GM19239 (cell line): ENCODE results near the gene TSHR.
A peak's percentile ranks its signal among the peaks of the same experiment; 100 is the strongest.
"Not testable (repeated sequence)": the region's sequence is repeated elsewhere in the genome, so short reads cannot be mapped to it uniquely, and the experiment has no call there.

ENCODE experiments used
- DNase-seq: peaks from one replicate; pipeline ENCODE4 v3.0.0; 2011; ENCODE audit warnings: low spot score; ENCODE audit not compliant: insufficient read length
- FAIRE-seq: peaks from 2 replicates; lab custom pipeline; 2011; peaks lifted over from hg19 to GRCh38; lab: Jason Lieb, UNC

Gene TSHR

DNA sequence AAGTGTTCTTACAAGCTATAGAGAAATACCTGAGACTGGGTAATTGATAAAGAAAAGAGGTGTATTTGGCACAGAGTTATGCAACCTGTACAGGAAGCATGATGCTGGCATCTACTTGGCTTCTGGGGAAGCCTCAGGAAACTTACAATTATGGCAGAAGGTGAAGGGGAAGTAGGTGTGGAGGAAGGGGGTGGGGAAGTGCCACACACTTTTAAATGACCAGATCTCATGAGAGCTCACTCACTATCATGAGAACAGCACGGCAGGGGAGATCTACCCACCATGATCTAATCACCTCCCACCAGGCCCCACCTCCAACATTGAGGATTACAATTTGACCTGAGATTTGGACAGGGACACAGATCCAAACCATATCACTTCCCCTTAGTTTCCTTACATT is 32.8 kb downstream of the TSHR start:
- no peak for FAIRE-seq
- DNase-seq, result no peak

DNA sequence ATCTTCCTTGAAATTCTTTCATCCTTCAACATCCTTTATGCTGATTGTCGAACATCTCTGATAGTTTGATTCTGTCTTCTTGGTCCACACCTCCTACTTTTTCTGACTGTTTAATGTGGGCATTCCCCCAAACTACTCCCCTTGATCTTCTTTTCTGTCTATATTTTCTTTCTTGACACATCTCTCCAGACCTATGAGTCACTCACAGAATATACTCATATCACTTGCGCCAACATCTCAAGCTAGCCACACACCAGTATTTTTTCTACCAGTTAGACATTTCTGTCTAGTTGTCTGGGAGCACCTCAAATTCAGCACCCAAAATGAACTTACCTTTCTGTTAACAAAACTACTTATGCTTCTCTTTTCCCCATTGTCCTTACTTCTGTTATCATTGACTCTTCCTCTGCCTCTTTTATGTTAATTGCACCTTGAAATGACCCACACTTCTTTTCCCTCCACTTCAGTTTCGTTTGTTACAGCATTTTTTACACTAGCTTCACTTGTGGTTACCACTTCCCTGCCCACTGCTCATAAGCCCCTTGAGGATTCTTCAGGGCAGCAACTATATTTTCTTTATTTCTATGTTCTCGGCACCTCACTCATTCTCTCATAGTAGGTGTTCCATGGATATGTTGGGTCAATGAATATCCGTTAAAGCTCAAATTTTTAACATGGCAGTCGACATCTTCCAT is 33.5 kb downstream of the TSHR start:
- DNase-seq (no peak), FAIRE-seq (no peak)

DNA sequence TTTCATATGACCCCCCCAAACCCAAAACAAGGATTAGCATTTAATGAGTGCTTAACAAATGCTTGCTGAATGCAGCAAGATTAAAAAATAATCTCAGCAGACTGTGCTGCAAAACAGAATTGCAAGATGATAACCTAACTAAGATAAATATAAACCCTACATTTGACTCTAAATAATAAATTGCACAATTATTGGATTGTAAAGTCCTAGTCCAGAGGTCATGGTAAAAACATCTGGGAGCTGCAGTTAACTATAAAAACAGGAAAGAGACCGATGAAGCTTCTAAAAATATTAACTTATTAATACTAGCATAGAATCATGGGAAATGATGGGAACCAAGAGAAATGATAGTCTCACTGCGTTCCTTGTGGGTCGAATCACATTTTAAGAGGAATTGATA is 37.2 kb downstream of the TSHR start:
- FAIRE-seq, result no peak
- DNase-seq, result no peak

DNA sequence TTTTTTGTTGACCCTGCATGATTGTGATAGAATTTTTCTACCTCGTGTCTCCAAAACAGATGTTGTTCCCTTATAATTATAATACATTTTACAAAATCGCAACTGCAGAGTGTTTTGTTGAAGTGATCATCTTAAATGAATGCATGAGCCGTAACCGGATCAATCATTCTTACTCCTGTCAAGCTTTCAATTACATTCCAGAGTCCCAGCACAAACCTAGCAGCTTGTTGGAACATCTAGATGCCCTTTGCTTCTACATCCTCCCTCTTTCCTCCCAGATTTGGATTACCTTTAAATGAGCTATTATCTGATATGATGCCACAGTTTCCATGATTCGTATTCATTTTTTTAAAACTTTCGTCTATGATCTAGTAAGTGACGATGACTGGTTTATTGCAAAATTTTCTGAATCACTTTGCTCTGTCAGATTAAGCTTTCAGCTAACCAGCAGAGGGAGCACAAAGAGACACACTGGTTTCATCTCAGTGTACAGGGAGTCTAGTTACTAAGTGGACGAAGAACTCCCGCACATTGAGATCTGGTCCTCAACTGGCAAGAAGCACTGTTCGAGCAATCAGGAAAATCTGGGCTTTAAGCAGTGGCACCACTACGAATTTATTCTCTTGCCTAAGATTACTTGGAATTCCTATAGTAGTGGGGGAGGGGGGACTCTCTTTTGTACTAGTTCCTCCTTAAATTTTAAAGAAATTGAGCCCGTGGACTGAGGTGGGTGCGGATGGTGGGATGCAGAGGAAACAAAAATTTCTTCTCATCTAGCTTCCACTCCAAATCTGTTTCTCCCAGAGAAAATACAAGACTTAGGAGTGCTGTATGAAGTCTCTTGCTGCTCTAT is 40.9 kb downstream of the TSHR start:
- FAIRE-seq (peak; percentile 87), DNase-seq (peak; percentile 23)

DNA sequence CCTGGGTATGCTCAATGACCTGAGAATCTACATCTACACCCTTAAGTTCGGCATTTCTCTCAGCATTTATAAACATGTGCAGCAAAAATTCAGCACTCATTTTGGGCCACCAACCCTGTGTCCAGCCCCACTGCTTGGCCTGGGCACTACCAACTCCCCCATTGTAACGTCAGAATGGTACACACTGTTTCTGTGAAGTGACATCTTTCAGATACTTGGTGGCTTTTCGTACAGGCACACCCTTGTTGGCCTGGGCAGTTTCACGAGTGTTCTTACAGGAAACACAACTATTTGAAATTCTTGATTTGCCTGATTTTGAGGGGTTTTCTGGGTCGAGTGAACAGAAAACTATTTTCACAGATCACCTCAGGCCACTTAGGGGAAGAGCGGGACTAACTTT is 46.0 kb downstream of the TSHR start:
- DNase-seq, result no peak

DNA sequence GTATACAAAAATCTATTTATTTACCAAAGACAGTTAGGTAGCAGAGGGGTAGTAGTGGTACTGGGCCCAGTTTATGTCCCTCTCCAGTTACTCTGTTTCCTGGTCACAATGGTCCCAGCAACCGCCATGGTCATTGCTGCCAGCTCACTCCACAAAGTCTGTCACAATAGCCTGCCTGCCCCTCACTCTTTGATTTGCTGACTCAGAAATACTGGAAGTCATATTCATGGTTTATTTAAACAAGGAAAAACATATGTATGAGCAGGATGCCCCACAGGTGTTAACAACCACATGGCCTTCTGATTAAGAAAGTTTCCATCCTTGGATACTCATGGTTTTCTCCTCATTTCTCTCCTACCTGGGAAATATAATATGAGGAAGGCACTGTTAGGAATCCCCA is 49.2 kb downstream of the TSHR start:
- DNase-seq (no peak), FAIRE-seq (no peak)

More for the DNA sequence above, 46.0 kb downstream of the TSHR start:
- no peak for FAIRE-seq

DNA sequence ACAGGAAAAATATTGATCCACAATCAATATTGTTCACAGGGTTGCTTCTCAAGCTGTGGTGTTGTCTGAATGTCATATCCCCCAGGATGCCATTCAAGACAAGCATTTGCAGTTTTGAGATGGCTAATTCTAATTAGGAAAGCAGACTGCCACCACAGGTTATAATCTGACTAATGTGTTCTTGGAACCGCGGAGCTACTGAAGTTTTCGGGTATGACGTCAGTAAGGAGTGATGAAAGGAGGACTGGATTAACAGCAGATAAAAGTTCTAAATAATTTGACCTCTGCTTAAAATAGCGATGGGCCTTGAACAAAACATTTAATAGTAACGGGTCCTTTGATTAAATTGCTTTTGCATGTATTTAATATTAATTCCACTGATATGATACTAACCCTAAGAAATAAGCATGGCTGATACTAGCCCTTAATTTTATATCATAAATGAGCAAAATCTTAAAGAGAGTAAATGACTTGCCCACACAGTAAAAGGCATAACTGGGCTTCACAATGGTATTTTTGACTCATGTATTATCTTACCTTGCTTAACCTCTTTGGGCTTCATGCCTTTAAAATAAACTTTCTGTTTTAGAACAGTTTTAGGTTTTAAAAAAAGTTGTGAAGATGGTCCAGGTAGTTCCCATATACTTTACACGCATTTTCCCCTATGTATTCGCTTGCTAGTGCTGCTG is 50.3 kb downstream of the TSHR start:
- DNase-seq, result no peak
- FAIRE-seq, result no peak

DNA sequence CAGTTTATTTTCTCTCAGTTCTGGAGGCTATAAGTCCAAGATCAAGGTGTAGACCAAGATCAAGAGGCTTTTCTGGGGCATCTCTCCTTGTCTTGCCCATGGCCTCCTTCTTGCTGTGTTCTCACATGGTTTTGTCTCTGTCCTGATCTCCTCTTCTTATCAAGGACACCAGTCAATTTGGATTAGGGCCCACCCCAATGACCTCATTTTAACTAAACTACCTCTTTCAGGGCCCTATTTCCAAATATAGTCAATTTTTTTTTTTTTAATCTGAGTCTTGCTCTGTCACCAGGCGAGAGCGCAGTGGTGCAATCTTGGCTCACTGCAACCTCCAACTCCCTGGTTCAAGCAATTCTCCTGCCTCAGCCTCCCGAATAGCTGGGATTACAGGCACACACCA is 50.8 kb downstream of the TSHR start:
- no peak for DNase-seq
- FAIRE-seq, result no peak

DNA sequence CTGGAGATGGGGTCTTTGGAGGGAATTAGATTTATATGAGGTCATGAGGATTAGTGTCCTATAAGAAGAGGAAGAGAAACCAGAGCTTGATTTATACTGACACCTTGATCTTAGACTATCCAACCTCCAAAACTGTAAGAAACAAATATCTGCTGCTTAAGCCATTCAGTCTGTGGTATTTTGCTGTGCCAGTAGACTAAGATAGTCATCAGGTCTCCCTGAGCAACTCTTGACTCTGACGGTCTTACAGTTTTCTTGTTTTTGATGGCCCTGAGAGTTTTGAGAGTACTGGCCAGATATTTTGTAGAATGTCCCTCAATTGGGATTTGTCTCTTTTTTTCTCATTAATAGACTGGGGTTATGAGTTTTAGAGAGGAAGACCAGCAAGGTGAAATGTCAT is 51.7 kb downstream of the TSHR start:
- FAIRE-seq (no peak), DNase-seq (no peak)

DNA sequence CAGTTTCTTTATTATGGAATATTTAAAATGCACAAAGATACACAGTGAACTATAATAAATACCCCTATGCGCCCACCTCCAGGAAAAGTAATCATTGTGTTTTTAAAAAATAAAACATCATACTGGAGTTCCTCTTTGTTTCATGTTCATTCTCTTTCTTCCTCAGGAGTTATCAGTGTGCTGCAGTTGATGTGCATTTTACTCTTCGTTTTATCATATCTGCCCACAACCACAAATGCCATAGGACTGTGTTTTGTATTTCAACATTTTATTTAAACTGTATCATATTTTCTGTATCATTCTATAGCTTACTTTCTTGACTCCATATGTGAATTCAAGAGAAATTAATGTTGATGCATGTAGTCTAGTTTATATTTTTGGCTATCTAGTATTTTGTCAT is 53.9 kb downstream of the TSHR start:
- FAIRE-seq (no peak), DNase-seq (no peak)

DNA sequence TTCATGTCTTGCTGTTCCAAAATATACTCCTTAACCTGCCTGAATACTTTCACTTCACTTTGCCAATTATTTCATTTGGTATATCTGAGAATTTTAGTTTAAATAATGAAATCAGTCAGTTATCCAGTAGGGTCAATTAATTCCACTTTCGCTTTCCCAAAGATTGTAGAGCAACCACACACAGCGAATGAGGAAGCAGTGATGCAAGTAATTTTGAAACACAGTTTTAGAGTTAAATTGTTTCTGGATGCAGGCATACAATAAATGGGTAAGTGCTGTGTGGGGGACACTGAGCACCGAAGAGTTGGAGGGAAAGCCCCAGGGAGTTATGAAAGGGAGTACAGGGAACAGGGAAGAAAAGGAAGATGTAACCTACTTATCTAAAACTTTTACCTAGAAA is 62.8 kb downstream of the TSHR start:
- DNase-seq (no peak), FAIRE-seq (no peak)

DNA sequence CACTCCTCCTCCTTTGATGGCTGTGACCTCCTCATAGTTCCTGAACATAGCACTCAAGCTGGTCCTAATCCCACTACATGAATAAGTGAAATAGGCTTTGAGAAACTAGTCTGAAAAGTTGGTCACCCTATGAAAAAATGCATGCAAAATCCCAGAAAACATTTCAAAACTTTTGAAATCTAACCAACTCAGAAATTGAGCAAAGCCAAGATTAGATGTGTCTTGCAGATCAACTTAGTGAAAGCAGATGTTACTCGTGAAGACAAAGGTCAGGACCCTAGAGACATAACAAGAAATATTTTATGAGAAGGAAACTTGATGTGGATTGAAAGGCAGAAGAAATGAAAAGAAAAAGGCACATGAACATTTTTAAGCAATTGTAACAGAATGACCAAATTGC is 63.3 kb downstream of the TSHR start:
- no peak for FAIRE-seq
- DNase-seq, result no peak

DNA sequence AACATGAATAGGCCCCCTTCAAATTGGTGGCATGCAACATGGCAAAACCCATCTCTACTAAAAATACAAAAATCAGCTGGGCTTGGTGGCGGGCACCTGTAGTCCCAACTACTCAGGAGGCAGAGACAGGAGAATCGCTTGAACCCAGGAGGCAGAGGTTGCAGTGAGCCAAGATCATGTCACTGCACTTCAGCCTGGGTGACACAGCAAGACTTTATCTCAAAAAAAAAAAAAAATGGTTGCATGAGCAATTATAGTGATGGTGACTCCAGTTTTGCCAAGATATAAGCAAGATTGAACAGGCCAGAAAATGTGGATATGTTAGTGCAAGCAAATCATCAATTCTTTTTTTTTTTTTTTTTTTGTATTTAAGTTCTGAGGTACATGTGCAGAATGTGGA is 63.7 kb downstream of the TSHR start:
- not testable (repeated sequence) for DNase-seq, FAIRE-seq

DNA sequence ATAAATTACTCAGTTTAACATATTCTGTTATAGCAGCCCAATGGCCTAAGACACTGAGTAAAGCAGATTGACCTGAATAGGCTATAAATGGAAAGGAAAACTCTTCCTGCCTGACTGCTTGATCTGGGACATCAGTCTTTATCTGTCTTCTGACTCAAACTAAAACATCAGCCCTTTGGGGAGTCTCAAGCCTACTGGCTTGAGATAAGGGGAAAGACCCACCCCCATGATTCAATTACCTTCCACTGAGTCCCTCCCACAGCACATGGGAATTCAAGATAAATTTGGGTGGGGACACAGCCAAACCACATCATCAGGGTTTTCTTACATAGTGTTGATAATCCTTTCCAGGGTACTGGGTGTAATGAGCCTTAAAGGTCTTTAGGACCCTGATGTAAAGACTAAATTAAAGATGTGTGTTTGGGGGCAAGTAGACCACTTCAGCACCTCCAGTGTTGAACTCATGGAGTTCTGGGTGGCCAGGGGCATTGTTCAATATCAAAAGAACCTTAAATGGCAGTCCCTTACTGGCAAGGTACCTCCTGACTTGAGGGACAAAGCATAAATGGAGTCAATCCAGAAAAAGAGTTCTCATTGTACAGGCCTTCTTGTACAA is 67.8 kb downstream of the TSHR start:
- no peak for FAIRE-seq
- no peak for DNase-seq

DNA sequence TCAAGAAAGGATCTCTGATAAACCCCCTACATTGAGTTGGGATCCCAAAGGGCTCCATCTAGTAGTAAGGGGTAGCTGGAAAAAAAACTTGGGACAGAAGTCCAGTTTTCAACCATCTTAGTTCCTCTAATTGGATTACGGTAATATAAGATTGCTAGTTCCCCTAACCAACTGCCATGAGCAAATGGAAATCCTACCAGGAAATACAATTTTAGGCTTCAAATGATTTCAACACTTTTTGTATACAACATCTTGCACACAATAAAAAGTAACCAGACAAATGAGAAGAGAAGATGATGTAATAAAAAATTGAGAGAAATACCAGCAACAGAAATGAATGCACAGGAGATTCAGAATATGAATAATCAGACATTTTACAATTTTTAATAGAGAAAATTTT is 73.0 kb downstream of the TSHR start:
- no peak for DNase-seq
- FAIRE-seq, result no peak

DNA sequence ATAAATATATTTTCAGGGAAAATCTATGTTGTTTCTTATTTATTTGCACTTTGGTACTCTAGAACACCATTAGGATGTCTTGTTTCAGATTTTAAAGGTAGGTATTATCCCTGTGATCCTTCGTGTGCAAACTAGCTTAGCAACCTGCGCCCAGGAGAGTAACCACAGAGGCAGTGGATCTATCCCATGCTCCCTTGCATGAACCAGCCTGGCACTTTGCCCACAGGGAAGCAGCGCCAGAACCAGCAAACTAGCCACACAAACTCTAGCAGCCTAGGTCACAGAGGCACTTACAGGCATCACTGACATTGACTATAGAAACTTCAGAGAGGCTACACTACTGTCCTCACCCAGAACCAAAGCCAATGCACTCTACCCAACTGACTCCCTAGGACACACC is 76.1 kb downstream of the TSHR start:
- DNase-seq (no peak), FAIRE-seq (no peak)

DNA sequence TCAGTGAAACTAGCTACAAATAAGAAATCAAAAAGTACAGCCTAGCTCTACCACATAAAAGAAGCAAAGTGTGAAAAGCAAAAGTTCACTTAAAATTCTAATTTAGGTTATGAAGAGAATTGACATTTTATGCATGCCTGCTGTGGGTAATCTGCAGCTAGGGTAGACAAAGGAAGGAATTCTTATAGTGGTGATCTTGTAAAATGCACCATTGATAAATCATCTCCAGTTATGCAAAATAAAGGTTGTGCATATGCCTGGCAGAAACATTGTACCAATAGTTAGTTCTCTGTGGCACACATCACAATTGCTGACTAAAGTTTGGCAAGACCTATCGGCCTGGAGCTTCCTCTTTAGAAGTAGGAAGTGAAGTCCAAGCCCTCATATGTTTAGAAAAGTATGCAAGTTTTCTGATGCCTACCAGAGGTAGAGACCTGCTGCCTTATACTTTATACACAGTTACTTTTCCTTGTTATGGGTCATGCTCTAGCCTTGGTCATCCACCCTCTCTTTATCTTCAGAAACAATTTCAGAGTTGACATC is 78.3 kb downstream of the TSHR start:
- no peak for DNase-seq
- FAIRE-seq, result no peak

DNA sequence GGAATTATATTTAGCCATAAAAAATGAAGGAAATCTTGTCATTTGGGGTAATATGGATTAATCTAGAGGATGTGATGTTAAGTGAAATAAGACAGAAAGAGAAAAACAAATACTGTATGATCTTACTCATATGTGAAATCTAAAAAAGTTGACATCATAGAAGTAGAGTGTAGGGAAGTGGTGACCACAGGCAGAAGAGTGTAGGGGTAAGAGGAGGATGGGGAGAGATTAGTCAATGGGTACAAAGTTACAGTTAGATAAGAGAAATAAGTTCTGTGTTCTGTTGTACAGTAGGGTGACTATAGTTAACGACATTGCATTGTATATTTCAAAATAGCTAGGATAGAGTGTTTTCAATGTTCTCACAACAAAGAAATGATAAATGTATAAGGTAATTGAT is 87.0 kb downstream of the TSHR start:
- FAIRE-seq (no peak), DNase-seq (no peak)

DNA sequence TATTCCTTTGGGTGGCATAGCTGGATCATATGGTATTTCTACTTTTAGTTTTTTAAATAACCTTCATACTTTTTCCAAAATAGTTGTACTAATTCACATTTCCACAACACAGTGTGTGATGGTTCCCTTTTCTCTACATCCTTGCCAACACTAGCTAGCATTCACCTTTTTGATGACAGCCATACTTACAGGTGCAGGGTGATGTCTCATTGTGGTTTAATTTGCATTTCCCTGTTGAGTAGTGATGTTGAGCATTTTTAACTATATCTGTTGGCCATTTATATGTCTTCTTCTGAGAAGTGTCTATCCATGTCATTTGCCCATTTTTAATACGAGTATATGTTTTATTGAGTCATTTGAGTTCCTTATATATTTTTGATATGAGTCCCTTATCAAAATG is 96.1 kb downstream of the TSHR start:
- DNase-seq (no peak), FAIRE-seq (no peak)

DNA sequence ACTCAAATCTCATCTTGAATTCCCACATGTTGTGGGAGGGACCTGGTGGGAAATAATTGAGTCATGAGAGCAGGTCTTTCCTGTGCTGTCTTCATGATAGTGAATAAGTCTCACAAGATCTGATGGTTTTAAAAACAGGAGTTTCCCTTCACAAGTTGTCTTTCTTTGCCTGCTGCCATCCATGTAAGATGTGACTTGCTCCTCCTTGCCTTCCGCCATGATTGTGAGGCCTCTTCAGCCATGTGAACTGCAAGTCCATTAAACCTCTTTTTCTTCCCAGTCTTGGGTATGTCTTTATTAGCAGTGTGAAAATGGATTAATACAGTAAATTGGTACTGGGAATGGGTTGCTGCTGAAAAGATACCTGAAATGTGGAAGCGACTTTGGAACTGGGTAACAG is 98.6 kb downstream of the TSHR start:
- not testable (repeated sequence) for FAIRE-seq, DNase-seq

DNA sequence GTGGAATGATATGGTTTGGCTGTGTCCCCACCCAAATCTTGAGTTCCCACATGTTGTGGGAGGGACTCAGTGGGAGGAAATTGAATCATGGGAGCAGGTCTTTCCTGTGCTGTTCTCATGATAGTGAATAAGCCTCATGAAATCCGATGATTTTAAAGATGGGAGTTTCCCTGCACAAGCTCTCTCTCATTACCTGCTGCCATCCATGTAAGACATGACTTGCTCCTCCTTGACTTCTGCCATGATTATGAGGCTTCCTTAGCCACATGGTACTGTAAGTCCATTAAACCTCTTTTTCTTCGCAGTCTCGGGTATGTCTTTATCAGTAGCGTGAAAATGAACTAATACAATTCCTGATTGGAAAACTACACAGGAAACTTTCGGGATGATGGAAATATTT is 100.5 kb downstream of the TSHR start:
- FAIRE-seq, result no peak
- DNase-seq, result no peak
